AG09319 (cell line): ENCODE results near the gene IQCE.

Source experiments
- DNase-seq: peaks from one replicate; pipeline ENCODE4 v3.0.0-alpha.2; 2010; ENCODE audit warnings: low read depth; ENCODE audit errors: extremely low read depth
- TF ChIP-seq, protein P1 (sequence below): IDR thresholded peaks from 2 replicates; pipeline ENCODE4 v1.5.1; 2011; ENCODE audit warnings: low read depth, mild to moderate bottlenecking, inconsistent platforms, low read length, moderate library complexity

IQCE gene

DNA sequence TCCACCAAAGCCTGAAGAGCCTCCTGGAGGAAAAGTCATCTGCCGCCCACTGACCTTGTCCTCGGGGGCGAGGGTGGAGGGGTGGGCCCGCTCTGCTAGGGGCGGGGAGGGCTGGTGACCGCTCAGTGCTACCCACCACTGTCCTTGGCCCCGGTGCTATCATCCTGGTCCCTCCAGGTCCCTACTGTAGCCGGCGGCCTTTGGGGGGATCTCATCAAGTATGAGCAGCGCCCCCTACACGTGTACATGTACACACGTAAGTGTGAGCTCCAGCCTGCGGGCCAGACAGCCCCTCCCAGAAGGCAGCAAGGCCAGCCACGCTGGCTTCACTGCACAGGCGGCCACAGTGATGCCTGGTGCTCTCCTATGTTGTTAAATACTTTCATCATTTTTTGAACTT lies 92.6 kb downstream of the IQCE start:
- TF ChIP-seq, protein P1, sequence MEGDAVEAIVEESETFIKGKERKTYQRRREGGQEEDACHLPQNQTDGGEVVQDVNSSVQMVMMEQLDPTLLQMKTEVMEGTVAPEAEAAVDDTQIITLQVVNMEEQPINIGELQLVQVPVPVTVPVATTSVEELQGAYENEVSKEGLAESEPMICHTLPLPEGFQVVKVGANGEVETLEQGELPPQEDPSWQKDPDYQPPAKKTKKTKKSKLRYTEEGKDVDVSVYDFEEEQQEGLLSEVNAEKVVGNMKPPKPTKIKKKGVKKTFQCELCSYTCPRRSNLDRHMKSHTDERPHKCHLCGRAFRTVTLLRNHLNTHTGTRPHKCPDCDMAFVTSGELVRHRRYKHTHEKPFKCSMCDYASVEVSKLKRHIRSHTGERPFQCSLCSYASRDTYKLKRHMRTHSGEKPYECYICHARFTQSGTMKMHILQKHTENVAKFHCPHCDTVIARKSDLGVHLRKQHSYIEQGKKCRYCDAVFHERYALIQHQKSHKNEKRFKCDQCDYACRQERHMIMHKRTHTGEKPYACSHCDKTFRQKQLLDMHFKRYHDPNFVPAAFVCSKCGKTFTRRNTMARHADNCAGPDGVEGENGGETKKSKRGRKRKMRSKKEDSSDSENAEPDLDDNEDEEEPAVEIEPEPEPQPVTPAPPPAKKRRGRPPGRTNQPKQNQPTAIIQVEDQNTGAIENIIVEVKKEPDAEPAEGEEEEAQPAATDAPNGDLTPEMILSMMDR, result no peak
- DNase-seq, result no peak

DNA sequence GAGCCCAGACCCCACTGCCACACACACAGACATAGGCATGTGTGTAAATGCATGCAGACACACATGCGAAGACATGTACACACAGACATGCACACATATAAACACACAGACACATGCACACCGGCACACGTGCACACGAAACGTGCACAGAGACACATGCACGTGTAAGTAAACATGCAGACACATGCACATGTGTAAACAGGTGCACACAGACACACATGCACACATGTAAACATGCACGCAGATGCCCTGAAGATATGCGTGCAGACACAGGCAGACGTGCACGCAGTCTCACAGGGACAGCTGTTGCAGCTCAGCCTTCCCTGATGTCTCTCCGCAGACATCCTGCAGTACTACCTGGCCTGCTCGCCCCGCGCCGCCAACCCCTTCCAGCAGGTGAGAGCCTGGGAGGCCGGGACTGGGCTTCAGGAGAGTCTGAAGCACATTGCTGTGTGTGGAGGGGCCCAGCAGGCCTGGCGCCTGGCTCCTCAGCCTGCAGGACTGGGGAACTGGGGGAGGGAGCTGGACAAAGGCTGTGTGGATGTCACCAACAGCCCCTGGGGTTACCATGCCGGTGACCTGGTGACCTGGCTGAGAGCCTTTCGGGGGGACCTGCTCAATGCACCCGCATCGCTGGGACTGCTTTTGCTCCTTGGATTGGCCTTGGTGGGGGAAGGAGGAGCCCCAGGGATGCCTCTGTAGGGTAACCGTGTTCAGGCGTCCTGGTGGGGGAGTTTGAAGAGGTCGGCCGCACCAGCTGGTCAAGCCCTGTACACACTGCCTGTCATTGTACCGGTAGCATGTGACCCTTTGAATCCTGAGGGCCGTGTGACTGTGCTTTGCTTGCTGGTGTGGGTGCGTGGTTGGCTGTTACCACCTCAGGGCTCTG lies 93.3 kb downstream of the IQCE start:
- no peak for DNase-seq
- TF ChIP-seq, protein P1, result no peak

DNA sequence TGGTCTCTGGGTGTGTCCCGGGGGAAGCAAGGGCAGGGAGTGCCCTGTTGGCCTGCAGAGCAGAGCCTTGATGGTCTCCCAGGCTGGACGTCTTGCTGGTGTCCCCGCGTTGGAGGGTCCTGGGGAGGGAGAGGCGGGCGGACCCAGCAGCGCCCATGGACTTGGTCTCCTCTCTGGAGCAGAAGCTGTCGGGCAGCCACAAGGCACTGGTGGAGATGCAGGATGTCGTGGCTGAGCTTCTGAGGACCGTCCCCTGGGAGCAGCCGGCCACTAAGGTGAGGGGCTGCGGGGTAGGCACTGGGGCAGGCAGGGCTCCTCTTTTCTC lies 93.9 kb downstream of the IQCE start:
- TF ChIP-seq, protein P1, result no peak
- no peak for DNase-seq

DNA sequence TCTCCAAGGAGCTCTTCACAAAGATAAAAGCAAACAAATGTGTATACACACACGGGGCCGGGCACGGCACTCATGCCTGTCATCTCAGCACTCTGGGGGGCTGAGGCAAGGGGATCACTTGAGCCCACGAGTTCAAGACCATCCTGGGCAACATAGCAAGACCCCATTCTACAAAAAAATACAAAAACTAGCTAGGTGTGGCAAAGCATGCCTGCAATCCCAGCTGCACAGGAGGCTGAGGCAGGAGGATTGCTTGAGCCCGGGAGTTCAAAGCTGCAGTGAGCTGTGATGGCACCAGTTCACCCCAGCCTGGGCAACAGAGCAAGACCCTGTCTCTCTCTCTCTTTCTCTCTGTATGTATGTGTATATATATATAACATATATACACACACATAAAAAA lies 95.3 kb downstream of the IQCE start:
- TF ChIP-seq, protein P1, result no peak
- no peak for DNase-seq

DNA sequence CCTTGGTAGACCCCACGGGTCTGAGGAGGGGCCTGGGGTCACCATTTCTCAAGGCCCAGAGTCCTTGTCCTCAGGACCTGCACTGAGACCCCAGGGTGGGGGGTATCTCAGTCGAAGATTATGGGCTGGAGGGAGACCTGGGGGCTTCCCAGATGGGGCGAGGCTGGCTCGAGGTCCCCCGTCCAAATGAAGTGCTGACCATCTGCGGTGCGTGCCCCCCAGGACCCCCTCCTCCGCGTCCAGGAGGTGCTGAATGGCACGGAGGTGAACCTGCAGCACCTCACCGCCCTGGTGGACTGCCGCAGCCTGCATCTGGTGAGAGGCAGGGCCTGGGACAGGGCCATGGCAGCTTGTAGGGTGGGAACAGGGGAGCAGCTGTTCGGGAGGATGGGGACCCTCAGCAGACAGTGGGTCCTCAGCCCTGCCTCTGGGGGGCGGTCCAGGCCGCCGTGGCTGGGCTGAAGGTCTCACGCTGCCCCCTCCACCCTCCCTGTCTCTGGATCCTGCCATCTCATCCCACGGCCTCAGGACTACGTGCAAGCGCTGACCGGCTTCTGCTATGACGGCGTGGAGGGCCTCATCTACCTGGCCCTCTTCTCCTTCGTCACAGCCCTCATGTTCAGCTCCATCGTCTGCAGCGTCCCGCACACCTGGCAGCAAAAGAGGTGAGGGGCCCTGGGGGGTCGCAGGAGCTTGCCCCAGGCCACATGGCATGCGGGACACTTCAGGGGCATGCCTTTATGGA lies 97.3 kb downstream of the IQCE start:
- TF ChIP-seq, protein P1, result no peak
- DNase-seq, result no peak

DNA sequence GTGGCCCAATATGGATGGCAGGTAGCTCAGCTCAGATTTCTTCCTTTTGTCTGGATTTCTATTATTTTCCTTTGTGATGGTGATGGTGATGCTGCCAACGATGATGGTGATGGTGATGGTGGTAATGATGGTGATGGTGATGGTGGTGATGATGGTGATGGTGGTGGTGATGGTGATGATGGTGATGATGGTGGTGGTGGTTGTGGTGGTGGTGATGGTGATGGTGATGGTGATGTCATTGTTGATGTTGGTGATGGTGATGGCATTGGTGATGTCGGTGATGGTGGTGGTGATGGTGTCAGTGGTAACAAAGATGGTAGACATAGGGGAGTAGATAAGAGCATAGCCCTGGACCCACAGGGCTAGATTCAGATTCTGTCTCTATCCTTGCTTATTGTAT lies 98.4 kb downstream of the IQCE start:
- TF ChIP-seq, protein P1, result no peak

More for the DNA sequence above, 98.4 kb downstream of the IQCE start:
- DNase-seq, result no peak
